ENCODE data around the gene GARRE1.
"Not testable (repeated sequence)": the region's sequence is repeated elsewhere in the genome, so short reads cannot be mapped to it uniquely, and the experiment has no call there.

GARRE1 gene, protein sequence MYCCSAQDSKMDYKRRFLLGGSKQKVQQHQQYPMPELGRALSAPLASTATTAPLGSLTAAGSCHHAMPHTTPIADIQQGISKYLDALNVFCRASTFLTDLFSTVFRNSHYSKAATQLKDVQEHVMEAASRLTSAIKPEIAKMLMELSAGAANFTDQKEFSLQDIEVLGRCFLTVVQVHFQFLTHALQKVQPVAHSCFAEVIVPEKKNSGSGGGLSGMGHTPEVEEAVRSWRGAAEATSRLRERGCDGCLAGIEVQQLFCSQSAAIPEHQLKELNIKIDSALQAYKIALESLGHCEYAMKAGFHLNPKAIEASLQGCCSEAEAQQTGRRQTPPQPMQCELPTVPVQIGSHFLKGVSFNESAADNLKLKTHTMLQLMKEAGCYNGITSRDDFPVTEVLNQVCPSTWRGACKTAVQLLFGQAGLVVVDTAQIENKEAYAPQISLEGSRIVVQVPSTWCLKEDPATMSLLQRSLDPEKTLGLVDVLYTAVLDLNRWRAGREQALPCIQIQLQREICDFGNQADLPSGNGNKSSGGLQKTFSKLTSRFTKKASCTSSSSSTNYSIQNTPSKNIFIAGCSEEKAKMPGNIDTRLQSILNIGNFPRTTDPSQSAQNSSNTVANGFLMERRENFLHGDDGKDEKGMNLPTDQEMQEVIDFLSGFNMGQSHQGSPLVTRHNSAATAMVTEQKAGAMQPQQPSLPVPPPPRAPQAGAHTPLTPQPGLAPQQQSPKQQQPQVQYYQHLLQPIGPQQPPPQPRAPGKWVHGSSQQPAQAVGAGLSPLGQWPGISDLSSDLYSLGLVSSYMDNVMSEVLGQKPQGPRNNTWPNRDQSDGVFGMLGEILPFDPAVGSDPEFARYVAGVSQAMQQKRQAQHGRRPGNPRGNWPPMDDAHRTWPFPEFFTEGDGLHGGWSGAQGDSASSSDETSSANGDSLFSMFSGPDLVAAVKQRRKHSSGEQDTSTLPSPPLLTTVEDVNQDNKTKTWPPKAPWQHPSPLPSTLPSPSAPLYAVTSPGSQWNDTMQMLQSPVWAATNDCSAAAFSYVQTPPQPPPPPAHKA (N-terminal part only)

DNA sequence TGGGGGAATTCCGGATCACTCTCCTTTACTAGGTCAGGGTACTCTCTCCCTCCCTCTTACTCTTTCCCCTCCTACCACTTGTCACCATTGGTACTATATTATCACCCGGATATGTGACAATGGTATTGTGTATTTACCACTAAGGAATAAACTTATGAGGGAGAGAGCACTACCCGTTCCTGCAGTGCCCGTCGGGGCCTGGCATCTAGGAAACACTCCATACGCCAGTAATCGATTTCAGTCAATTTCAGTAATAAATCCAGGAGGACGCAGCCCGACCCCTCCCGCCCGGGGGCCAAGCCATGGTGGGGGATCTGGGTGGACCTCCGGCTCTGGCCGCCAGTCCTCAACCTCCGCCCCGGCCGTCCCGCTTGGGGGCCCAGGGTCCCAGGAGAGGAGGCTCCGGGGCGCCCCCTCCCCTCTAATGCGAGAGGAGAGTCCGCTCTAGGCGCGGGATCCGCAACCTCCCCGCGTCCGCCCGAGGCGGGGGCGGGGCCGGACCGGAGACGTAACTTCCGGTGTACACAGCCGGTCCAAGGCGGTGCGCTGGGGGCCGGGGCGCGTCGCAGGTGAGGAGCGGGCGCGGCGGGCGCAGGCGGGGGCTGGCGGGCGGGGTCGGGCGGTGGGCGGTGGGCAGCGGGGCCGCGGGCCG is at the start of gene GARRE1:
TSS of gene GARRE1 (plus strand) at position 509 of the 652 bp plus-strand sequence. CDS start 45,920 bp downstream, outside the sequence.
- DNase-seq: peak; percentile 73

DNA sequence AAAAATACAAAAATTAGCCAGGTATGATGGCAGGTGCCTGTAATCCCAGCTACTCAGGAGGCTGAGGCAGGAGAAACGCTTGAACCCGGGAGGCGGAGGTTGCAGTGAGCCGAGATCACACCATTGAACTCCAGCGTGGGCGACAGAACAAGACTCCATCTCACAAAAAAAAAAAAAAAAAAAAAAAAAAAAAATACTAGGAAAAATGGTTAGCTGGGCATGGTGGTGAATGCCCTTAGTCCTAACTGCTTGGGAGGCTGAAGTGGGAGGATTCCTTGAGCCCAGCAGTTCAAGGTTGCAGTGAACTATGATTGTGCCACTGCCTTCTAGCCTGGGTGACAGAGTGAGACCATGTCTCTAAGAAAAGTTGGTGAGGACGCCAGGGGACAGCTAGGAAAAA is 49.0 kb upstream of the GARRE1 start:
- not testable (repeated sequence) for DNase-seq

DNA sequence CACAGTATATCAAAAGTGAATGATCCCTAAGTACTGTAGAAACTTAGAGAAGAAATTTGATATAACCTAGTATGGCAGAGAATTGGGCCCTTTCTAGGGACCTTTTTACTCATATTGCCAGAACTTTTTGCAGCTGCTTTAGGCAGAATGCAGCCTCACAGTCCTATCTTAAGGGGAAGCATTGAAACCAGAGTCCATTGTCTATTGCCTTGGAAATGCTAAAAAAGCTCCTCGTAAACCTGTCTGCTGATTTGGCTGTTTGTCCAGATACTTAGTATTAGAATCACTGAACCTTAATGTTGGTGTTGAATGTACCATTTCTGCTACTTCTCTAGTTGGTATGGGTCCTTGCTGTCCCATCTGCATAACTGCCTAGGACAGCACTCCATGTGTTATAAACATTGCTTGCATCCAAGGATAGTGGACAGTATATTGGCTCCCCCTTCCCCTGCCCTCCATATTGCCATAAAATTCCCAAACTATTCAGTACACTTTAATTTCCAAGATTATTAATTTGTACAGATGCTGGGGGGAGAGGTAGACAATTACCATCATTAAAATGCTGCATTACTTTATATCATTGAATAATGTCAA is 46.0 kb upstream of the GARRE1 start:
- DNase-seq: no peak

DNA sequence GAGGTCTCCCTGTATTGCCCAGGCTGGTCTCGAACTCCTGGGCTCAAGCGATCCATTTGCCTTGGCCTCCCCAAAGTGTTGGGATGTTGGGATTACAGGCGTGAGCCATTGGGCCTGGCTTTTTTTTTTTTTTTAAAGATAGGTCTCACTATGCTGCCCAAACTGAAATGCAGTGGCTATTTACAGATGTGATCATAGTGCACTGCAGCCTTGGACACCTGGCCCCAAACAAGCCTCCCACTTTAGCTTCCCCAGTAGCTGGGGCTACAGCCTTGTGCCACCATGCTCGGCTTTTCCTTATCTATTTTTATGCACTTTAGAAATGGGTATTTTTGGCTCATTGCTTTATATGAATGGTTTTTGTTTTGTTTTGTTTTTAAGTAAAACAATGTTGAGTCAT is 44.6 kb upstream of the GARRE1 start:
- DNase-seq: no peak

DNA sequence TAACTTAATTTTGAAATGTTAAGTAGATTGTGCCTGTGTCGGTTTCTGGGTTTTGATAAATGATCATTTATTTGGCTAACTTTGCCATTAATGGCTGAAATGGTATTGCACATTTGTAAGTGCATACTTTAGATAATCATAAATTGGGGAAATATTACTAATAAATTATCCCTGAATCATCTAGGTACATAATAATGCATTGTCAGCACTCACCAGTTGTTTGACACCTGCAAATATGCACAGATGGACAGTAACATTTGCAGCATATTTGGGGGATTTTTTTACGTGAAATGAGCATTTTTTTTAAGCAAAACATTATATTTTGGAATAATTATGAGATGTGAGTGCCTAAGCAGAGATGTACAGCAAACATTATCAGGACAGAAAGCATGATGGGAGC is 41.1 kb upstream of the GARRE1 start:
- no peak for DNase-seq

DNA sequence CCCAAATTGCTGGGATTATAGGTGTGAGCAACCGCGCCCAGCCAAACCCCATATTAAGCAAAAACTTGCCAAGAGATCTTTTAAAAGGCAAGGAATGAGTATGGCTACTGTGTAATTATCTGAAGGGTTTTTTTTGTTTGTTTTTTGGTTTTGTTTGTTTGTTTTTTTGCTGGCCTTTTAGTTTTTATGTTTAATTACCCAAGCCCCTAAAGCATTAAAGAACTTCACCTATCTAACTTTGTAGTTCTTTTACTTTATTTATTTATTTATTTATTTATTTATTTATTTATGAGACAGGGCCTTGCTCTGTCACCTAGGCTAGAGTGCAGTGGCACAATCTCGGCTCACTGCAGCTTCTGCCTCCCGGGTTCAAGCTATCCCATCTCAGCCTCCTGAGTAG is 40.3 kb upstream of the GARRE1 start:
- DNase-seq: no peak

DNA sequence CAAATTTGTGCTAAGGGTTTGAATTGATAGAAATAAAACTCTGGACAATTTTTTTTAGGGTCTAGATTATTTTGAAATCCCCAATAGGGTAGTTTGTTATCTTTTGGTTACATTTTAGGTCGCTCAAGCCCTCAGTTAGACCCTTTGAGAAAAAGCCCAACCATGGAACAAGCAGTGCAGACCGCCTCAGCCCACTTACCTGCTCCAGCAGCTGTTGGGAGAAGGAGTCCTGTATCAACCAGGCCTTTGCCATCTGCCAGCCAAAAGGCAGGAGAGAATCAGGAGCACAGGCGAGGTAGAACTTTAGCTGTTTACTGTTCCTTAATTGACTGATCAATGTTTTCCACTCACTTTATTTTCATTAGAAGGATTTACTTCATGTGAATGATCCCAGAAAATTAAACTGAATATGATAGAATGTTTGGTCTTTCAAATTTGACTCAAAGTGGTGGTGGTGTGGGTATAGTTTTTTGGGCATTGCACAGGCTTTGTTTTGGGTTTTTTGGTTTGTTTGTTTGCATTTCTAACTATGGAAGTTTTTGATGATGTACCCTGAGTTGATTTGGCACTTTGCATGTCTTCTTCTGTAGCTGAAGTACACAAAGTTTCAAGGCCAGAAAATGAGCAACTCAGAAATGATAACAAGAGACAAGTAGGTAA is 39.2 kb upstream of the GARRE1 start:
- DNase-seq: peak; percentile 86

DNA sequence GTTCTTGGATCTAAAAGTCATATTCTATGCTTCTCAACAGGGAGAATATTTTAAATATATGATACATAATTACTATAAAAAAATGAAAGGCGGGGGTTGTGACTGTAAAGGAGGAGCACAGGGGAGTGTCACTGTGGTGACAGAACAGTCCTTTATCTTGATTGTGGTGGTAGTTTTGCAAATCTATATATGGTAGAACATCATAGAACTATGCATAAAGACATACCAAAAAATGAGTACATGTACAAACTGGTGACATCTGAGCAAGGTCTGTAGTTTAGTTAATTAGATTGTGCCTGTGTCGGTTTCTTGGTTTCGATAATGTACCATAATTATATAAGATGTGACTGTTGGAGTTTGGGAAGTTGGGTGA is 38.7 kb upstream of the GARRE1 start:
- no peak for DNase-seq

DNA sequence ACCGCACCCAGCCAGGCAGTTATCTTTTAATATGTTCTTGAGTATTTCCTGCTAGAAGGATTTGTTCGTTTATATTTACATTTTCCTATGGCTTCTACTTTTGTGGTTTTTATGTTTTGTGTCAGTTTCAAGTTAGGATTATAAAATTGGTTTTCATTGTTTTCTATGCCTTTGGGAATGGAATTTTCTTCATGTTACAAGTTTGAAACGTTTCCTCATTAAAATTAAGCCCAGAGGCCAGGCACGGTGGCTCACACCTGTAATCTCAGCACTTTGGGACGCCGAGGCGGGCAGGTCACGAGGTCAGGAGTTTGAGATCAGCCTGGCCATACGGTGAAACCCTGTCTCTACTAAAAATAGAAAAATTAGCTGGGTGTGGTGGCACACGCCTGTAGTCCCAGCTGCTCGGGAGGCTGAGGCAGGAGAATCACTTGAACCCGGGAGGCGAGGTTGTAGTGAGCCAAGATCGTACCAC is 37.6 kb upstream of the GARRE1 start:
- DNase-seq: not testable (repeated sequence)

DNA sequence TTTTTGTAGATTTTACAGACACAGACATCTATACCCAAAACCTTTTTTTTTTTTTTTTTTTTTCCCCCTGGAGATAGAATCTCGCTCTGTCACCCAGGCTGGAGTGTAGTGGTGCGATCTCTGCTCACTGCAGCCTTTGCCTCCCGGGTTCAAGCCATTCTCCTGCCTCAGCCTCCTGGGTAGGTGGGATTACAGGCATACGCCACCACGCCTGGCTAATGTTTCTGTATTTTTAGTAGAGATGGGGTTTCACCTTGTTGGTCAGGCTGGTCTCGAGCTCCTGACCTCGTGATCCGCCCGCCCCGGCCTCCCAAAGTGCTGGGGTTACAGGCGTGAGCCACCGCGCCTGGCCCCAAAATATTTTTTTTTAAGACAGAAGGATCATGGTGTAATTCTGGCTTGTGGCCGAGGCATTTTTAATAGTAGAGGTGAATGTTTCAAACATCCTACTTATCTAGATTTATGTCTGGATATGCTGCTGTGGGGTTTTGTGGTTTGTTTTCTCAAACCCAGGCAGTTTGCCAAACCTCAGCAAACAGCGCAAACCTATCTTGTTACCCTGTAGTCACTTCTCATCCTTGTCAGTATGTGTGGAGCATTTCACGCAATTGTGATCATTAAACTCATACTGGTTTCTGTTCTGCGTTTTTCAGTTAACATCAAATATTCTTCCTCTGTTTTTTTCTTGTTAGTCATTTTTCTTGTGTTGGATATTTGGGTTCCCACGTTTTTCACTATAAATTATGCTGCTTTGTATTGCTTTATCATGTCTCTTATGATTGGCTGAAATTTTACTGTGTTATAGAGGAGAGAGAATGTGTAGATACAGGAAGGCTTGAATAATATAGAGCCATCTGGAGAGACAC is 36.2 kb upstream of the GARRE1 start:
- peak; percentile 92 for DNase-seq

DNA sequence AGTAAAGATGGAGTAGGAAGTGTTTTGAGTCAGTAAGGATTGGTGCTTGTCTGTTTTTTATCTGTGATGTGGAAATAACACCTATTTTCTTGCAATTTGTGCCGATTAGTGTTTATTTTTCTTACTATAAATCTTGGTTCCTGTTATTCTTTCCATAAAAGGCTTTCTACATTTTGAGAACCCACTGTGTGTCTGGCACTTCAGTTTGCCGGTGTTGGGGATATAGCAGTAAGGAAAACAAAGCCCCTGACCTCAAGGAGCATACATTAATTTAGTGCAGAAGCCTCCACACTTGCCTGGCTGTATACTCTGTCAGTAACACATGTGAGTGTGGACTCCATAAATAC is 35.6 kb upstream of the GARRE1 start:
- no peak for DNase-seq

DNA sequence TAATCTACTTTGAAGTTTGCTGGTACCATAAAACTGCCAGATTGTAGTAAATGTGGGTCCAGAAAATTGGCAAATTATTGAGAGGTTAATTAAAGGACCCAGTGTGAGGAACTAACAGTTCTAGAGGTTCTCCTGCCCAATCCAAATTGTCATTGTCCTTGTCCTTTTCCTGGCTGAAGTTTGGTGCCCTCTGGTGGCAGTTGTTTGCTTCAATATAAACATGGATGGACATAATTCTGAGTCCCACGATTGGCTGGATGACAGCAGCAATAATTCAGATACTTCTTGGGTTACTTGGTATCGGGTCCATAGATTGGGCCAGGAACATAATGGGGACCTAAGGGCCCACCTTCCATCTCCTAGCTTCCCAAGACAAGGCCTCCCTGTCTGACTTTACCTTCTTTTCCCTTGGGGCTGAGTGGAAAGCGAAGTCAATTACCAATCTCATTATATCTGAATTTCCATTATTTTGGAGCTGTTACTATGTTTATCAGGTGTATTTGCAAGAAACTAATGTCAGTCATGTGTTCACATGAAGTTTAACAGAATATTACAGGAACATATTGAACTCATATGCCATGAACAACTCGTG is 33.8 kb upstream of the GARRE1 start:
- DNase-seq: peak; percentile 43

DNA sequence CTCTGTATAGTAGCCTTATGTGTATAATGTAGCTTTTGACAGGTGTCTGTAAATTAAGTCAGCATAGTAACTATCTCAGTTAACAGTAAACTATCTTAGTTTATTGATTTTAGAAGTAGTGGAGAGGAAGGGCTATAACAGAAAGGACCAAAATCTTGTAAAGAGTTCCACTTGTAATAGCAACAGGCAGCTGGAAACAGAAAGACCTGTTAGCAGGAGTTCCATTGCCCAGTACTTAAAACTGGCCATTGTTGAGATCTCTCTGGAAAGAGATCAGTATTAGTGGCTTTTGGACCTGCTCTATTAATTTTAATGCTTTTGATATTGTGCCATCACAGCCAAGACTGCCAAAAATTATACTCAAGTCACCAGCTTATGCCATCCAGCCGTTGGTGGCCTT is 32.0 kb upstream of the GARRE1 start:
- DNase-seq: no peak

DNA sequence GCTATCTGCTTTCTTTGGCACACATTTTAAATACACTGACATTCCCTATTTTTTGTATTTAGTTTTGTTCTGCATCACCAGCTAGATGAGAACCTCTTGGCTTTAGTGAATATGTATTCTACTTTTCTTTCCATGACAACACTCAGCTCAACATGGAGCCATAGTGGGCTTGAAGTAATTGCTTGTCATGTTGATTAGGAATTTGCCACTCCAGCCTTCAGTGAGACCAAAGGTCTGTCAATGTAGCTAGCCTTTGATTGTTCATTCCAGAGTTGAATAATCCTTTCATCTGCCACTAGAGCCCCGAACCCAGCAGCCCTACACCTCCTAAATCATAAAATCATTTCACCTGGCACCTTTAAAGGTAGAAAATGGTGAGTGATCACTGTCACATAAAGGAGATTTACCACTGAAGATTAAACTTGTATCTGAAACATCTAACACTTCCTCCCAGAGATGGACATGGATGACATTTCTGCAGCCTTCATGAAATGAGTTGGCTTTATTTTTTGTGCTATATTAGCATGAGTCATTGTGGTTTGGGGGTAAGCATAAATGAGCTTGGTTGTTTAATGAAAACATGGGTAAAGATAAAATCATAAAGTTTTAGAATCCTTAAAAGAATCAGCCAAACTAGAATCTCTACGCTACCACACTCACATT is 29.2 kb upstream of the GARRE1 start:
- no peak for DNase-seq

DNA sequence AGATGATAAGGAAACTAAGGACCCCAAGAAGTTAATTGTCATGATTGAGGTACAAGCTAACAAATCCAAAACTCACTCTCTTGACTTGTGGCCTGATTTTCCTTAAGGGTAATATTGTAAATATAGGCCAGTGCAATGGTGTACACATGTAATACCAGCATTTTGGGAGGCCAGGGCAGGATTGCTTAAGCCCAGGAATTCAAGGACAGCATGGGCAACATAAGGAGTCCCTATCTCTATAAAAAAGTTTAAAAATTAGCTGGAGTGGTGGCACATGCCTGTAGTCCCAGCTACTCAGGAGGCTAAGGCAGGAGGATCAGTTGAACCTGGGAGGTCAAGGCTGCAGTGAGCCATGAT is 28.7 kb upstream of the GARRE1 start:
- no peak for DNase-seq

DNA sequence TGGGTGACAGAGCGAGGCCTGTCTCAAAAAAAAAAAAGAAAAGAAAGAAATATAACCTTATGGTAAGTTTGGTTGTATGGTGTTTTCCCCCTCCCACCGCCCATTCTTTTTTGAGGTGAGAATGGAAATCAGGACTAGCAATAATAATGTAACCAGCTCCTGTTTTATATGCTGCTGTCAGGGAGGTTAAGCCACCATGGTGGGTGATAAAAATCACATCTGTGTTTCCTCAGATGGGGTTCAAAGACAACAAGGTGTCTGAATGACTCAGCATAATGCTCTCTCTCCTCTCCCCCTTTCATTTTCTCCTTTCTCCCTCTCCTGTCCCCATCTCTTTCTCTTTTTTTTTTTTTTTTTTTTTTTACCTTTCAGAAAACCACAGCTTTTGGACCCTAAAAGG is 28.3 kb upstream of the GARRE1 start:
- no peak for DNase-seq

DNA sequence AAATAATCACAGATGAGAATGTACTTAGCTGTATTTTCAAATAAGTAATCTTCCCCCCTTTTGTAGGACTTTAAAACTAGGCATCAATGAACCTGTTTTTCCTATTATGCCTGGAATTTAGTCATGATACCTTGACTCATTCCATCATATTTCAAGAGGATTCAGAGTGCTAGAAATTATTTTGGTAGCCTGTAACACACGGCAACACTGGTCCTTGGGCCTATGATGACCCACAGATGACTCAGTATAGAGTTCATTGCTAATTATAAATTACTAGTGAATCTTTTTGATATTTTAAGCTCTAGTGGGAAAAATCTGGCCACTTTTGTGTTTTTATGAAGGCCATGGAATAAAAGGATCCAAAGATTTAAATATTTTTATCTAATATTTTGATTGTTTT is 26.0 kb upstream of the GARRE1 start:
- no peak for DNase-seq

DNA sequence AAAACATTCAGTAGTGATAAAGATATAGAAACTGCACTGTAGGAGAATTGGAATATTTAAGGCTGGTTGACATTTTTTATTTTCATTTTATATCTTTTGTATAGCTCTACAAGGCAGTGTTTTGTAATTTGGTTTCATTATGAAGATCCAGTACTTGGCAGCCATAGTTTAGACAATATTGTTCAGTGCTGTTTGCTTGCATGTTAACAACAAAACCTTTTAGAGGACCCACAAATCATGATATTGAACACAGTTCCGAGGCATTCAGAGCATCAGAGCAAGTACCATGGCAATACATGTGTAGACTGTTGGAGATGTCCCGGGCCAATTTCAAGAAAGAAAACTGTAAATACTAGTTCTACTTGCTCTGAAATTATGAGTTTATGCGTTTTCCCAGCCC is 25.6 kb upstream of the GARRE1 start:
- no peak for DNase-seq

DNA sequence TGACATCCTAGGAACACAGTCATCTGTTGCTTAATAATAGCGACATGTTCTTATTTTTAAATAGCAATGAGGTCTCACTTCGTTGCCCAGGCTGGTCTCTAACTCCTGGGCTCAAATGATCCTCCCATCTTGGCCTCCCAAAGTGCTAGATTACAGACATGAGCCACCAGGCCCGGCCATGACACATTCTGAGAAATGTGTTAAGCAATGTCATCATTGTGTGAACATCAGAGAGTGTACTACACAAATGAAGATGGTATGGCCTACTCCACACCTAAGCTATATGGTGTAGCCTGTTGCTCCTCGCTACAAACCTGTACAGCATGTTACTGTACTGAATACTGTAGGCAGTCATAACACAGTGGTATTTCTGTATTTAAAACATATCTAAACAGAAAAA is 24.6 kb upstream of the GARRE1 start:
- no peak for DNase-seq

DNA sequence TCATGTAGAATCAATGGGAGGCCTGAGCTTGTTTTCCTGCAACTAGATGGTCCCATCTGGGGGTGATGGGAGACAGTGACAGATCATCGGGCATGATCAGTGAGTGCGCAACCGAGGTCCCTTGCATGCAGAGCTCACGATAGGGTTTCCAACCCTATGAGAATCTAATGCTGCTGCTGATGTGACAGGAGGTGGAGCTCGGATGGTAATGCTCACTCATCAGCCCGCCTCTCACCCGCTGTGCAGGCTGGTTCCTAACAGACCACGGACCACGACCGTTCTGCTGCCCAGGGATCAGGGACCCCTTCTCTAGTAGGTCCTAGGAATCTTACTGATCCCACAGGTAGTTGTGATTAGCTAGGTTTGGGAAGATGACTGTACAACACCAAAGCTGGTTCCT is 23.5 kb upstream of the GARRE1 start:
- no peak for DNase-seq
